ENCODE measurements around the gene TNKS1BP1.
"Not testable (repeated sequence)": the region's sequence is repeated elsewhere in the genome, so short reads cannot be mapped to it uniquely, and the experiment has no call there.

Gene TNKS1BP1

DNA sequence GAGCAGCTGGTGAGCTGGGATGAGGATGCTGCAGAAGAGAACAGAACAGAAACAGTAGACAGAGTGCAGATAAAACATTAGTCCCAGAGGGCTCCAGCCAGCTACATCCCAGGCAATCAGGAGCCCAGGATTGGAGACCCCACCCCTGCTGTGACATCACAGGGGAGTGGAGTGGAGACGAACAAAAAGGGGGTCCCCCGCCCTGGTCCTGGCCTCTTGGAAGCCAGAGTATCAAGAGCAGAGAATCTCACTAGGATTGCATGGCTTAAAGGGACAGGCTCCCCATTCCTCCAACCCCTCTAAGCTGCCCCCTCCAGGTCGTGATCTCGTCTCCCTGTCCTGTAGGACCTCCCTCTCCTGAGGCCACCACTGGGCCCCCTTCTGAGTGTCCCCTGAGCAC lies 13.4 kb upstream of the TNKS1BP1 start, which contains the start of gene P2RX3:
Gene P2RX3 (plus strand): TSS at position 211 of the 400 bp plus-strand sequence. CDS start 199 bp downstream, outside the sequence.
- no peaks in the 10 kb centered on the region for H3K27me3 Mint-ChIP-seq (ENCODE audit: low read depth)
- peaks cover 71% of the 10 kb centered on the region for H3K4me1 Mint-ChIP-seq
- H3K27ac Mint-ChIP-seq: peak within 1 kb of the TSS; percentile 80 to 90 (median 89)
- TF ChIP-seq, protein P1, sequence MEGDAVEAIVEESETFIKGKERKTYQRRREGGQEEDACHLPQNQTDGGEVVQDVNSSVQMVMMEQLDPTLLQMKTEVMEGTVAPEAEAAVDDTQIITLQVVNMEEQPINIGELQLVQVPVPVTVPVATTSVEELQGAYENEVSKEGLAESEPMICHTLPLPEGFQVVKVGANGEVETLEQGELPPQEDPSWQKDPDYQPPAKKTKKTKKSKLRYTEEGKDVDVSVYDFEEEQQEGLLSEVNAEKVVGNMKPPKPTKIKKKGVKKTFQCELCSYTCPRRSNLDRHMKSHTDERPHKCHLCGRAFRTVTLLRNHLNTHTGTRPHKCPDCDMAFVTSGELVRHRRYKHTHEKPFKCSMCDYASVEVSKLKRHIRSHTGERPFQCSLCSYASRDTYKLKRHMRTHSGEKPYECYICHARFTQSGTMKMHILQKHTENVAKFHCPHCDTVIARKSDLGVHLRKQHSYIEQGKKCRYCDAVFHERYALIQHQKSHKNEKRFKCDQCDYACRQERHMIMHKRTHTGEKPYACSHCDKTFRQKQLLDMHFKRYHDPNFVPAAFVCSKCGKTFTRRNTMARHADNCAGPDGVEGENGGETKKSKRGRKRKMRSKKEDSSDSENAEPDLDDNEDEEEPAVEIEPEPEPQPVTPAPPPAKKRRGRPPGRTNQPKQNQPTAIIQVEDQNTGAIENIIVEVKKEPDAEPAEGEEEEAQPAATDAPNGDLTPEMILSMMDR (IDR thresholded peaks at IDR 0.05; ENCODE audit: unreplicated experiment in 3 of 3): no peak
- peaks cover 8% of the 10 kb centered on the region for H3K36me3 Mint-ChIP-seq (ENCODE audit: low read depth)
- peak within 1 kb of the TSS; percentile 33 to 79 (median 71) for H3K4me3 Mint-ChIP-seq
- no peaks in the 10 kb centered on the region for H3K9me3 Mint-ChIP-seq

DNA sequence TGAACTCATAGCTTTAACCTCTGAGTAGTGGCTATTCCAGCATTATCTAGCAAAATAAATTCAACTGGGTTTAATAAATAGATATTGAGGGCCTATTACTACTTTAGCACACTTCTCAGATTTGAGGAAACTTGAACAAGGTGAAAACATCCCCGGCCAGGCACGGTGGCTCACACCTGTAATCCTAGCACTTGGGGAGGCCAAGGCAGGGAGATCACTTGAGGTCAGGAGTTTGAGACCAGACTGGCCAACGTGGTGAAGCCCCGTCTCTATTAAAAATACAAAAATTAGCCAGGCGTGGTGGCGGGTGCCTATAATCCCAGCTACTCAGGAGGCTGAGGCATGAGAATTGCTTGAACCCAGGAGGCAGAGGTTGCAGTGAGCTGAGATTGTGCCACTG lies 12.1 kb upstream of the TNKS1BP1 start:
- peak overlapping the region; percentile 87 to 91 (median 91) for H3K4me3 Mint-ChIP-seq
- not testable (repeated sequence) for H3K9me3 Mint-ChIP-seq

DNA sequence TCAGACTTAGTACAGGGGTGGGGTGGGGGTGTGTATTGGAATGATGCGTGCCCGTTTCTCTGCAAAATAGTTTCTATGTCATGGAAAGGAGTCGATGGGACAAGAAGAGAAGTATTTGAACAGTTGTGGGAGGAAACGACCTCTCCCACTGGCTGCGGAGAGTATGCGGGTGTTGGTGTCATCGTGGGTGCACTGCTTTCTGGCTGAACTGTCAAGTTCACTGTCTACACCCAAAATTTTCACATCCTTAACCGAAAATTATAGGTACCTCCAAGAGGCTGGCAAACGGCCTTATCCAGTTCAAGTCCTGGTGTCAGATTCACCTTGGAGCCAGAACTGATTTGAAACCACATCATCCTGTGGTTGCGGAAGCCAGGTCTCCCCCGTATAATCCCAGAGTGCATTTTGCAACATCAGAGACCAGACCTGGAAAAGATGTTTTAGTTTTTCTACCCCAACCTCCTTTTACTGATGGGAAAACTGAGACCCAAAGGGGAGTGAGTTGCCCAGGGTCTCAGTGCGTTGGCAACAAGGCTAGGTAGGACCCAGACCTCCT lies 11.4 kb upstream of the TNKS1BP1 start:
- H3K4me3 Mint-ChIP-seq: peak overlapping the region; percentile 87 to 91 (median 91)
- H3K36me3 Mint-ChIP-seq (ENCODE audit: low read depth): peaks cover 26% of the 10 kb centered on the region
- peak overlapping the region; percentile 96 to 99 (median 98) for H3K27ac Mint-ChIP-seq
- H3K9me3 Mint-ChIP-seq: no peaks in the 10 kb centered on the region
- H3K4me1 Mint-ChIP-seq: peaks cover 65% of the 10 kb centered on the region
- H3K27me3 Mint-ChIP-seq (ENCODE audit: low read depth): no peaks in the 10 kb centered on the region
- TF ChIP-seq, protein P1 (IDR thresholded peaks at IDR 0.05; ENCODE audit: unreplicated experiment in 3 of 3): no peak

More for the DNA sequence above, 12.1 kb upstream of the TNKS1BP1 start:
- not testable (repeated sequence) for H3K27me3 Mint-ChIP-seq (ENCODE audit: low read depth)
- peak overlapping the region; percentile 96 to 99 (median 98) for H3K27ac Mint-ChIP-seq
- peaks cover 65% of the 10 kb centered on the region for H3K4me1 Mint-ChIP-seq
- H3K36me3 Mint-ChIP-seq (ENCODE audit: low read depth): peaks cover 19% of the 10 kb centered on the region

DNA sequence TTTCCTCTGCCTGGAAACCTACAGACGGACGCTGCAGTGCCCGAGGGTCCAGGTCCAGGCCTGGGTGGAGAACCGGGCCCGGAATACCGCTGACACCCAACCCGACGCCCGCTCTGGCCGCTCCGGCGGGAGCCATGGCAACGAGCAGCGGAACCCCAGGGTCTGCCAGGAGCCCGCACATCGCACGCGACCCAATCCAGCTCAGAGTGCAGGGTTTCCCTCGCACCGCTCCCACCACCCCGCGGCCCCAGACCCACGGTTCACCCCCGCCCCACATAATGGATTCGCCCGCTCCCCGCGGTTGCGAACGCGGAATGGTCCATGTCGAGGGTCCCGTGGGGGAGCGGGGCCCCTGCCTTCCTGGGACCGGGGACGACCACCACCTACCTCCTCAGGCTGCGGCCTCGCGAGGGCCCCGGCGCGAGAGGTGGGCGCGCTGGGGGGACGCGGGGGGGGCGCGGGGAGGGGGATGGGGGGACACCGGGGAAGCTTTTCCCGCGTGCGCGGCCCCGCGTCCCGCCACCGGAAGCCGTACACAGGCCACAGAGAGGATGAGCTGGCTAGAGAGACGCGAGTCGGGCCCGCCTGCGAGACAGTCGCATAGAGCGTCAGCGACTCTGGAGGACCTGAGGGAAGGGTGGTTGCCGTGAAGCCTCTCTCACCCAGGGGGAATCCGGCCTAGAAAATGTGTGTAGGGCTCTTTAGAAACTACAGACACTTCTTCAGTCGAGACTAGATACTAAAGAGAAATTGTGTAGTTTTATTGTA lies 10.8 kb upstream of the TNKS1BP1 start, which contains the start of gene SSRP1:
Gene SSRP1 (minus strand): TSS at position 550 of the 768 bp plus-strand sequence. CDS start 771 bp downstream, outside the sequence.
- Mint-ChIP-seq H3K27me3 (ENCODE audit: low read depth) (no peaks in the 10 kb centered on the region), H3K4me1 (peaks cover 59% of the 10 kb centered on the region), H3K9me3 (no peaks in the 10 kb centered on the region), H3K27ac (peak within 1 kb of the TSS; percentile 96 to 99 (median 98)), H3K4me3 (peak within 1 kb of the TSS; percentile 87 to 94 (median 91)), H3K36me3 (ENCODE audit: low read depth) (peaks cover 32% of the 10 kb centered on the region)
- TF ChIP-seq, protein P1 (IDR thresholded peaks at IDR 0.05; ENCODE audit: unreplicated experiment in 3 of 3): no peak

DNA sequence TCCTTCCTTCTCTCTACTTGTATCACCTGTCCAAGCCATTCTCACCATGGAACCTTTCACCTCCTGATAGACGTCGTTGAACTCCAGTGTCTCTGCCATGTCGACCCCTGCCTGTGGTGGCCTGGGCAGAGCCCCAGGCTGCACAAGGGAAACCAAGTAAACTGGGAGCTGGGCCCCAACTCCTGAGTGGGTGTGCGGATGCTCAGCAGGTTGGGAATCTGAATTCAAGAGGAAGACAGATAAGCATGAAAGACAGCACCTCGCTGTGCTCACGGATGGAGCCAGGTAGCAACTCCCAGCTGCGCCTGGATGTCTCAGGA lies 10.2 kb upstream of the TNKS1BP1 start:
- TF ChIP-seq, protein P1 (IDR thresholded peaks at IDR 0.05; ENCODE audit: unreplicated experiment in 3 of 3): no peak
- Mint-ChIP-seq H3K27me3 (ENCODE audit: low read depth) (no peaks in the 10 kb centered on the region), H3K4me3 (peak overlapping the region; percentile 87 to 94 (median 91)), H3K36me3 (ENCODE audit: low read depth) (peaks cover 38% of the 10 kb centered on the region), H3K27ac (peak overlapping the region; percentile 89 to 98 (median 96)), H3K4me1 (peaks cover 53% of the 10 kb centered on the region), H3K9me3 (no peaks in the 10 kb centered on the region)

DNA sequence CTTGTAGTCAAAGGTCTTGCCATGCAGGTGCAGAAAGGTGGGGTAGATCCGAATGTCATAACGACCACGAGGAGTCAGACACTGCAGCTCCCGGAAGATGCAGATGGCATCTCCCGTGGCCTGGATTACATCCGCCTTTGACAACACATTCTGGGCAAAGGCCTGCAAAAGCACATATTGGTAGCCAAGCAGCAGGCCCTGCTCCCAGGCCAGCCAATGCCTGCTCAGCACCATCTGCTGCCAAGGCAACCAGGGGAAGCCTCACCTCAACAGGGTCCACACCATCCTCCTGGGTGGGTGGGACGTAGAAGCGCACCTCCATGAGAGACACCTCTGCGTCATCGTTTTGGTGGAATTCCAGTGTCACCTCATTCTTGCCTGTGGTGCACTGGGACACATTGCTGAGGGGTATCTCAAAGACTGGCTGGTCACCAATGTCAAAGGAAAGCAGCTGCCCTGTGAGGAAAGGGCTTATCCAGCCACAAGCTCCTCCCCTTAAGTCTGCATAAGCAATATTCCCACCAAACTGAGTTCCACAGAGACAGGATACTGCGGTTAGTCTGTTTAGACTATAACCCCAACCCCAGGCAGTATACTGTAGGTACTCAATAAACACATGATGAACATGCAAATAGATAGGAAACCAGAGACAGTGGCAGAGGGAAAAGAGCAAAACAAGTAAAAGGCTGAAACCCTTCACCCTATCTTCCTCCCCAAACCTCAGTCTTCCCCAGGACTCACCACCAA lies 8.1 kb upstream of the TNKS1BP1 start:
- H3K4me1 Mint-ChIP-seq: peaks cover 32% of the 10 kb centered on the region
- TF ChIP-seq, protein P1 (IDR thresholded peaks at IDR 0.05; ENCODE audit: unreplicated experiment in 3 of 3): no peak
- H3K4me3 Mint-ChIP-seq: peak overlapping the region; percentile 38 to 87 (median 68)
- H3K27me3 Mint-ChIP-seq (ENCODE audit: low read depth): no peaks in the 10 kb centered on the region
- peaks cover 59% of the 10 kb centered on the region for H3K36me3 Mint-ChIP-seq (ENCODE audit: low read depth)
- no peaks in the 10 kb centered on the region for H3K9me3 Mint-ChIP-seq
- no peak overlapping the region for H3K27ac Mint-ChIP-seq

All from nephron (organoid).